C4-2B (cell line): ENCODE results near the gene RNF138.

Source experiments
- CTCF ChIP-seq: fragments of 450-650 bp; conservative IDR thresholded peaks from 2 replicates; pipeline ENCODE4 v1.5.1; 2017; ENCODE audit warnings: mild to moderate bottlenecking
- ZFX ChIP-seq: fragments of 450-650 bp; IDR thresholded peaks from 2 replicates; pipeline ENCODE4 v1.6.1; 2017

- no peak for TF ChIP-seq CTCF
- TF ChIP-seq ZFX = no peak
These were observed 83.6 kb downstream of the RNF138 start for GRCh38 chr18:32175265-32175664.
